Measurements from ENCODE around the gene ARAP2. TPM values are rescaled to one million over a fixed set of nuclear protein-coding genes. Genes with fewer than 3 reads are reported as not detected.

The ARAP2 gene, protein sequence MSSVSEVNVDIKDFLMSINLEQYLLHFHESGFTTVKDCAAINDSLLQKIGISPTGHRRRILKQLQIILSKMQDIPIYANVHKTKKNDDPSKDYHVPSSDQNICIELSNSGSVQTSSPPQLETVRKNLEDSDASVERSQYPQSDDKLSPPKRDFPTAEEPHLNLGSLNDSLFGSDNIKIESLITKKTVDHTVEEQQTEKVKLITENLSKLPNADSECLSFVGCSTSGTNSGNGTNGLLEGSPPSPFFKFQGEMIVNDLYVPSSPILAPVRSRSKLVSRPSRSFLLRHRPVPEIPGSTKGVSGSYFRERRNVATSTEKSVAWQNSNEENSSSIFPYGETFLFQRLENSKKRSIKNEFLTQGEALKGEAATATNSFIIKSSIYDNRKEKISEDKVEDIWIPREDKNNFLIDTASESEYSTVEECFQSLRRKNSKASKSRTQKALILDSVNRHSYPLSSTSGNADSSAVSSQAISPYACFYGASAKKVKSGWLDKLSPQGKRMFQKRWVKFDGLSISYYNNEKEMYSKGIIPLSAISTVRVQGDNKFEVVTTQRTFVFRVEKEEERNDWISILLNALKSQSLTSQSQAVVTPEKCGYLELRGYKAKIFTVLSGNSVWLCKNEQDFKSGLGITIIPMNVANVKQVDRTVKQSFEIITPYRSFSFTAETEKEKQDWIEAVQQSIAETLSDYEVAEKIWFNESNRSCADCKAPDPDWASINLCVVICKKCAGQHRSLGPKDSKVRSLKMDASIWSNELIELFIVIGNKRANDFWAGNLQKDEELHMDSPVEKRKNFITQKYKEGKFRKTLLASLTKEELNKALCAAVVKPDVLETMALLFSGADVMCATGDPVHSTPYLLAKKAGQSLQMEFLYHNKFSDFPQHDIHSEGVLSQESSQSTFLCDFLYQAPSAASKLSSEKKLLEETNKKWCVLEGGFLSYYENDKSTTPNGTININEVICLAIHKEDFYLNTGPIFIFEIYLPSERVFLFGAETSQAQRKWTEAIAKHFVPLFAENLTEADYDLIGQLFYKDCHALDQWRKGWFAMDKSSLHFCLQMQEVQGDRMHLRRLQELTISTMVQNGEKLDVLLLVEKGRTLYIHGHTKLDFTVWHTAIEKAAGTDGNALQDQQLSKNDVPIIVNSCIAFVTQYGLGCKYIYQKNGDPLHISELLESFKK (N-terminal part only)
- 1 to 10 TPM in 5 of 10 donors, under 1 TPM in 5; 0.73 to 4.2 (median 1.1) TPM for polyA plus RNA-seq (ENCODE audit: insufficient read length in 10 of 10)
- long read RNA-seq, donor 1, result 0 reads
- long read RNA-seq, donor 2, result 0 reads
- long read RNA-seq, donor 3, result 0 reads
- long read RNA-seq, donor 4, result 0 reads
- long read RNA-seq, donor 5, result 0 reads
- long read RNA-seq, donor 6, result 0 reads
- long read RNA-seq, donor 7, result 0 reads
- long read RNA-seq, donor 8, result 0 reads
- long read RNA-seq, donor 9, result 0 reads

DNA sequence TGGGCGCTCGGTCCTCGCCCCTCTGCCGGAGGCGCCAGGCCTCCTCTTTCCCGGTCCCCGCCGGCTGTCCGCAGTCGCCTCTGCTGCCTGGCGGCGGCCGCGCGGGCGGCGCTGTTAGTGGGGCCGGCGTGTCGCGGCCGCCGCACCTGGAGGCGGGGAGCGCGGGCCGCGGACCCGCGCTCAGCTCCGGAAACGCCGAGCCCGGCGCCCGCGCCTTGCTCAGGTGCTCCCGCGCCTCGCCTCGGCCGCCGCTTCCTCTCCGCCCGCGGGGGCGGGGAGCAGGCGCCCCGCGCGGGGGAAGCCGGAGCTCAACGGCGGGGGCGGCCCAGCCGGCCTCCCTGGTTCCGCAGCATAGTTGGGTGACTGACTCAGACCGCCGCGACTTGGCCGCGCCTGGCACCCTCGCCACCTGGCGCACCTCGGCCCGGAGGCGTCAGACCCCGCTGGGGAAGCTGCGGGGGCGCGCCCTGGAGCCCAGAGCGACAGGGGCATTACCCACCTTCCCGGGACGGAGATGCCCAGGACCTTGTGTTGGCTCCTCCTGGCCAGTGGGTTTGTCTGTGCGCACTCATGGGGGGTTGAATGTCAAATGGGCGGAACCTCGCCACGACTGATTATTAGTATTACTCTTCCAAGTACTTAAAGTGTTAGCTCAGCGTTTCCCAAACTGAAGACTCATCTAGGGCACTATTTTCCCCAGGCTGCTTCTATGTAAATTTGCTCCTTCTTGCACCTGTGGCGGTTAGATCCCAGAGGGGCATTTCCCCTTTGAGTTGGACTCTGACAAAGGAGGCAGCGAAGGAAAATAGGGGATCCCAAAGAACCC is at the start of gene ARAP2:
Gene ARAP2, minus strand, starts transcription at position 258 of the 826 bp plus-strand sequence. CDS start 15,028 bp downstream, outside the sequence.
- peak in 2 of 3 donors; percentile 36 to 65 for DNase-seq

DNA sequence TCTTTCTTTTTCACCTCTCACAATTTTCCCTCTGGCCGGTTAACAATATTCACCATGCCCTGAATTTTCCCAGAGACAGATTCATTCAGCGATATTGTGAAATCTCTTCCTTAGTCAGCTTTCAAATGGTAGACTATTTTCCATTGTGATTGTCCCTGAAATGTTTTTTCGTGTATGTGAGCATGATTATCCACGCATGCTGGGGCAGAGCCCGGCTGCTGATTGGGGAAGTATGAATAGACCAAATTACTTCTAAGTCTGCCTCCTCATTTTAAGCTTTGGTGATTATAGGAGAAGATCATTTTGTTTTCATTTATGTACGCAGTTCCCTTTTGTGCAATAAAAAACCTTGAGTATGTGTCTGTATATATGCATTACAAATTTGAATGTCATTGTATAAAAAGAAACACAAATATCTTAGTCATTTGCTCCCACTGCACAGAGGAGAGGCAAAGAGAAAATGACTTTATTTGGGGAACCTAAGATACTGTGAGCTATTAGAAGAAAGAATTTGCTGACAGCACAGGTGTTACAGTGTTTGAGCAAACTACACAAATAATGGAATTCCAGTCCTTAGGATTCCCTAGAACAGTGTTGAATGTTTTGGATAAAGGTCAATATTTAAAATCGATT is 48.4 kb upstream of the ARAP2 start:
- no peak for DNase-seq

DNA sequence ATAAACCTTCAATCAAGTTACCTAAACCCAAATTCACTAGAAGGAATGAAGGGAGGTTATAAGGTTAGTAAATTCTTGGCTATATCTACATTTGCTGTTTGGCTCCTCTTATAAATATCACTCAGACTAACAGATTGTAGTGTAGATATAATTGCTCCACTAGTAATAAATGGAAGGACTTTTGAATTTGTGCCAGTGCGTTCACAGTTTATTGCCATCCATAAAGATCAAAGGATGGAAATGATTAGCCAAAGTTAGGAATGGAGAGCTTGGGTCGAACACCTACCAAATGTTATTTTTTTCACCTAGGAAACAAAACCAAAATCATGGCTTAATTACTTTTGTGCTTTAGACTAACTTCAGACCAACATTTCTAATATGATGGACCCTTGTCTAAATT is 46.3 kb upstream of the ARAP2 start:
- DNase-seq, result no peak

DNA sequence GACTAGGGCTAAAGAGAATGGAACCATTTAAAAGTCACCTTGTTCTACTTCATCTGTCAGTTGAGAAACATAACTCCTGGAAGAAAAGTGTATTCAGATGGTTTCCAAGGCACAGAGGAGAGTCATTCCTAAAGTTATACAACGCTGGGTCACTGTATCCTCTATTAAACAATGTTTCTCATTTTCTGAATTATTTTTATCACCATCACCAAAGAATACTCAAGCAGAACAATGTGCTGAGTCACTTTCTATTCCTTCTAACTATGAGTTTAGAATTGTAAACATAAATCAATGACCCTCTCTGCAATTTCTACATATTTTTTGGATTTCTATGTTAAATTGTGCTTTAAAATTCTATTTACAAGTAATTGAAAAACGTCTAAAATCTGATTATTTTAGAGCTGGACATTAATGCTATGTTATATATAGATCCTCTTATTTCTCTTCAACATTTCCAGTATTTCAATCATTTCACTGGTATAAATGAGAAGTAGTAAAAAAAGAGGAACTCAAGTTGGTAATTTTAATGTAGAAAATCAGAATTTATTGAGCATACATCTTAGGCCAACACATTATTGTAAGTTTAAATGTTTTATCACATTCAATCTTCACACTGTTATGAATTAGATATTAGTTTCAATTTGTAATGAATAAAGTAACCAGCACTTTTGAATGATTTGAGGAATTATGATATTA is 44.6 kb upstream of the ARAP2 start:
- DNase-seq, result no peak

DNA sequence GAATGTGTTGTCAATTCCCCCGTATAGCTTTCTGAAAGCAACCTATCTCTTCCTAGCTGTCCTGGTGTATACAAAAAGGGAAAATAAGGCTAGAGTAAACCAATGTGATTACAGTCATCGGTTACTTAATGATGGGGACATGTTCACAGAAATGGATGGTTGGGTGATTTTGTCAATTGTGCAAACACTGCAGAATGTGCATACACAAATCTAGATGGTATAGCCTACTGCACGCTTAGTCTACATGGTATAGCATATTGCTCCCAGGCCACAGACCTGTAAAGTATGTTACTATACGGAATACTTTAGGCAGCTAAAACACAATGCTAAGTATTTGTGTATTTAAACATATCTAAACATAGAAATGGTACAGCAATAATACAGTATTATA is 42.2 kb upstream of the ARAP2 start:
- no peak for DNase-seq

DNA sequence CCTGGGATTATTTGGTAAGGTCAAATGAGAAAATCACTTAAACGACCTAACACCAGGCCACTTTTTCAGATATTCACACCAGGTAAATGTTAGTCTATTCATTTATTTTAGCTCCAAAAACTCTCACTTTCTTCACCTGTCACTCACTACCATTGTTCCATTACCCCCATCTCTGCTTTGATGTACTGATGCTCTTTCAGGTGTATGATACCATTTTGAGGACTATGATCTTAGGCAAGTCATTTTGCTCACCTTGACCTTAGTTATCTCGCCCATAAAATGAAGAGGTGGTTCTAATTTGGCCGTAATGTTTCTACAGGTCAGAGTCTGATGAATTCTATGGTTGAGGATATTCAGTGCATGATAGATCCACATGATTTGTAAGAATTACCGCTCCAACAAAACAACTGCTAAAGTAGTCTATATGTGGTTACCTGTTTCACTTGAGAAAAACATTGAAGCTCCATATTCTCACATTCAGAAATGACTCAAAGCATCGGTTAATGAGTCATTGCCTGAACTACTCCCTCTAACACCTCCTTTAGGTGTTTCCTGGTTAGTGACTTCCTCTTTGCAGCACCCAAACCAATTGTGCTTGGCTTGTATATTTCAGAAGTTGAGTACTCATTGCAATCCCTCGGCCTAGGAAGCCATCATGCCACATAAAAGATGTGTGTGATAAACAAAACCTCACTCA is 41.6 kb upstream of the ARAP2 start:
- DNase-seq, result no peak

DNA sequence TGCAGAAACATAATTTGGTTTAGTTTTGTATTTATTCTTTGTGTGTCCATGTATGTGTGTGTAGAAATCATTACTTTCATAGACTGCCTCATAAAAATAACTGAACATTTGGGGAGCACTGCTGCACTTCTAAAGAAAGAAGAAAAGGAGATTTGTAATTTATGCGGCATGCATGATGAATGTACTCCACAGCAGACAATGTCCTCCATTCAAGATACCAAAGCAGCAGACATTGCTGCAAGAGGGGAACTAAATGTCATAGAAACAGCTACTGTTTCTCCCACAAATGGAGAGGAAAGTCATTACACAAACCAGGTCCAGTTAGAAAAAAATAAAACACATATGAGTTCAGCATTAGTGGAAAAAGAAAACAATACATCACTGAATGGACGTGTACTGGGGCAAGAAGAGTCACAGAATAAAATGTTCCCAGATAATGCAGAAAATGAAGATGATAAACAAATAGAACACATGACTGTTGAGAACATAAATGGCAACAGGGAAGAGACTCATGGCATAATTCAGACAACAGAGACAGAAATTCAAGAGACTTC is 39.7 kb upstream of the ARAP2 start:
- DNase-seq, result no peak

DNA sequence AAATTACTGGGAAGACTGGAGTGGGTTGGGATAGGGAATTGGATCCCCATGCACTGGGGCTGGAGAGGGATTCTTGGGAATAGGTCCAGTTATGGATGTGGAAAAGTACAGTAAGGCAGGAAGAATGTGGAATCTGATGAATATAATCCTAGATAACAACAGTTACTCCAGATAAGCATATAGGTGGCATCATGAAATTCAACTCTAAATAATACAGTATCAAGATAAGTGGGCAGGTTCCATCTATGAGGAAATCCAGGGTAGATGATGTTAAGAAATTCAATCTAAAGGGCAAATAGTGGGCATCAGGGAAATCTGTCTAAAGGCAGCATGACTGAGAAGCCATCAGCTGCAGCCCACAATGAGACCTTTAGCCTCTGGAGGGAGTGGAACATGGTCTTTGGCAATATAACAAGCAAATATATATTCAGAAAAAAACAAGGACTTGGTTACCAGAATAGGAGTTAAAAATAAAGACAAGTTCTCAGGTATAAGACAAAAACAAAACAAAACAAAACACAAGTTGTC is 38.3 kb upstream of the ARAP2 start:
- DNase-seq, result no peak

DNA sequence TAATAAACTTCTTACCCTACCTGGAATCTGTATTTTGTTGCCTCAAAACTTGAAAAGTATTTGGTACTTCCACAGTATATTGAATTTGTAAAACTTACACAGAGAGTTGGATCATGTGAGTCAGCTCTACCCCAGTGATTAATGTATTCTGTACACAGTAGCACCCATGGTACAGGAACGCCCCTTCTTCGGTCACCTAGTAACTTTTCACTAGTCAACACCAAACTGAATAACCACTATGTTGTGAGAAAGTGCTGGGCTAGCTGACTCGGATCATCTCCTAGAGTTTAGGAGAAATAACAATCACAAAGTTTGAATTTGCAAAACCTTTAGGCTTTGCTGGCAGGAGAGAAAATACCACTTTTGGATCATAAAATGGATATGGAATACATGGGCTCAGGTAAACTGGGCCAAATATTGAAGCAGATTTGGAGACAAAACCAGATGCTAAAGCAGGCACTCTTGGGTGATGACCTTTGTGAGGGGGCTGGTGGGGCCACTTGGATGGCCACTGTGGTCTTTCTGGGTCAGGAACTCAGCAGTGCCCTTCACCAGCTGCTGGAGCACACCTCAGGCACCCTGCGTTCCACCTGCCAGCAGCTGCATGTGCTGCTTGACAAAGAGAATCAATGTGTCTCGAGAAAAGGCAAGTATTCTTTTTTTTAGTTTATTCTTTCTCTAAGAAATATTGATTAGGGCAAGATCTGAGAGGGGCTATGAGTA is 37.2 kb upstream of the ARAP2 start, which contains the start of gene DTHD1:
Gene DTHD1, plus strand, starts transcription at position 233 of the 723 bp plus-strand sequence. Its CDS starts 143 bp downstream, at position 376.
- DNase-seq, result no peak

DNA sequence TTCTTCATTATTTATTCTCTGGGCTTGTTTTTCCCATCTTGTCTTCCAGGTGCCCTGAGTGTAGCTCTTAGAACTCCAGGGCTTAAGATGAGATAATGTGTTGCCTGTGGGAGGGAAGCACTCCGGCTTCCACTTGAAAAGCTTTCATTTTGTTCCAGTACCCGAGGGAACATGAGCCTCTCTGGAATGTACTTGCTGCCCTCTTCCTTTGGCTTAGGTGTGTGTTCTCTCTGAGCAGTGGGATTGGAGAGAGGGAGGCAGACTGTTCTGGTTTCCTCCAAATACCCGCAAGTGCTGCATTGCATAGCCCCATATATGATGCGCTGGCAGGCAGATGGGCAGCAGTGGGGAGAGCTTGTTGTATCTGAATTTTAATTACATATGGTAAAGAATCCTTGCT is 36.2 kb upstream of the ARAP2 start:
- no peak for DNase-seq

DNA sequence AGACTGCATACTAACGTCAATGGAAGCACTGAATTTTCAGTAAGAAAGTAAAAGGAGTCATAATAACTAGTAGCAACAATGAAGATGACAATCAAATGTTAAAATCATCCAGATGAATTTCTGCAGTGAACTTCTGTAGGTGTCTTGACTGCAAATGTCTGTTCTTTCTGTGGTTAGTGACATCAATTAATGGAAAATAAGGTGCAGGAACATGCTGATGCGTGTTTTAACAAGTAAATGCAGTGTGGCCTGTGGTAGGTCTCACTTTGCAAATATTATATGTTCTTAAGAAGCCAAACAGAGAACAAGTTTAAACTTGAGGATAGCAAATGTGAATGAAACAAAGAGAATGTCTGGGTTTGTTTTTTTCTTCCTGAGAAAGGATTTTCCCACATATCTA is 34.5 kb upstream of the ARAP2 start:
- DNase-seq, result no peak

DNA sequence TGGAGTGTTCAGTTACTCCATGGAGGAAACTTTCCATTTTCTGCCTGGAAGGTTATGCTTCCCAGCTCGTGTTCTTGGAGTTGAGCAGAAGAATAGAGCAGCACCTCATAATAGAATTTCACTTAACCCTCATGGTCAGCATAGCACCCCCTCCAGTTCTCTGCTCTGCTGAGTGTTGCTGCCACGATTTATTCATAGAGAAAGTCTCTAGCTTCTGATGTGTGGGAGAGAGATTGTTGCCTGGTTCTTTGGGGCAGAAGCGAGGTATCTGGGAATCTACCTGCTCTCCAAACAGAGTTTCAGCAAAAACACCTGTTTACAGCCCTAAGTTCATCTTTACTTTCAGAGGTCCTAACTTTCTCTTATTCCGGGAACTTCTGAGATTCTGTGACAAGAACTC is 33.2 kb upstream of the ARAP2 start:
- DNase-seq, result no peak

DNA sequence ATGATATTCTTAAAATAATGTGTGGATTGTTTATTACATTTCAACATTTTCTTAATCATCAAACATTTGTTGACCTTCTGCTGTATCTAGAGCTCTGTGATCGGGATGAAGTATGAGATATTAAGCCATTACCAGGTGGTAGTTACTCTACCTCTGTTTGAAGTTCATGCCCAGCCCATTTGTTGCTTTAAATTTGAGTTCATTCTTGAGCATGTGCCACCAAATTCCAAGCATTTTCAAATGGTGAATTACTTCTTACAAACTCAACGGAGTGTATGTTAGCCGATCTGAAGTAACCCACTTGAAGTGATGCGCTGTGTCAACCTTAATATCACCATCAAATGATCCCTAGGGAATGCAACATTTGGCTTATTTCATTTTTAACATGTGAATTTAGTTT is 29.8 kb upstream of the ARAP2 start:
- DNase-seq, result no peak

DNA sequence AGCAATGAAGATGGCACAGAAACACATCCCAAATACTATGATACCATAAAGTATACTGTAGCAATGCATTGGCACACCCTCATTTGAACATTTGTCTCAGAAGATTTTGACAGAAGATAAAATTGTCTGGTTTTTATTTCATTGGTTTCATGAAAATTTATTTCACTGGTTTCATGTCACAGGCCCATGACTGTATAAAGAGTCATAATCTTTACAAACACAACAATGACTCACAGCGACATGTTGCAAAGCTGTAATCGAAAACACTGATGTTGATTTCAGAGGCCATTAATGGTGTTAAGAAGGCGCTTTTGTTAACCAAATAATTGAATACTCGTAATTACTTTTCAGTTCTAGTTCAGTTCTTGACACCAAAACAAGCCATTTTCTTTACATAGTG is 29.0 kb upstream of the ARAP2 start:
- DNase-seq, result no peak

DNA sequence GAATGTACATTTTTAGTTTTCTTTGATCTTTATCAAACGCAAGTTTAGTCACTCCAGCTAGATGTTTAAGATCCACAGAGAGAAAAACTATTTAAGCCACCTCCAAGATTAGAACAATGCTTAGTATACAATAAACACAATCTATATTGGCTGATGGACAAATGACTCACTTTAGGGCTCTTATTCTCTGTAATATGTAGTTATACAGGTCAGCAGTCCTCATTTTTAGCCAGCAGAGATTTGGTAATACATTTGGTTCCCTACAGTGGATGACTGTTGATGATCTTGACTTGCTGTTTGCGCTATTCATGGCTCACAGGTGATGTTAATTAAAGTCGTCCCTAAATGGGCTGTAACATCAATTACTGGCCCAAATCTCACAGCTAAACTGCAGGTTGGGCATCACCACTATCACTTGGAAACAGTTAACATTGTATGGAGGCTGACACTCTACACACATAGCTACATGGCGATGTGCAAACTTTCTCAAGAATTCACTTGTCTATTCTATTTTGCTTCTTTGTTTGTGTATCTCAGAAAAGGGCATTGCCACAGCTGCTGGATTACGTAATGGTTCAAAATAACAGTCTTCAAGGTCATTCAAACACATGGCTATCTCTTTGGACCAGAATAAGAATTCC is 25.3 kb upstream of the ARAP2 start:
- DNase-seq, result no peak

DNA sequence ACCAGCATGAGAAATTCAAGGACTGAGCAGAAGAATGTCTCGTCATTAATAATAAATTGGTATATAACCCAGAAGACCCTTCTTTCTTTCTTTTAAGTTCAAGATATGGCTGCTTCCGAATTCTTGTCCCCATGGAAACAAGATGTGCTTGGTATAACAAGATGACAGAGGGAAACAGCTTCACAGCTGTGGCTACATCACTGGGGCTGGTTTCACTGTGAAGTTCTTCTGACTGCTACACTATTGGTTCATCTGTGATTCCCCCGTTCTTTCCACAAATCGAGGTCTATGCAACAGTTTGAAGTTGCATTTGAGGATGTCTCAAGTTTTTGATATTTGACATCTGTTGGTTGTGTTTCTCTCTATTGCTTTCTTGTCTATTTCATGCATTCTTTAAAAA is 24.8 kb upstream of the ARAP2 start:
- no peak for DNase-seq

Data from muscle of back (tissue), 13 donors.